Hypothalamus (tissue), 51 donors: ENCODE data around the gene DMRTB1.
A peak's percentile ranks its signal among the peaks of the same experiment; 100 is the strongest.

Source experiments
- DNase-seq, 51 donors: peaks; one replicate each; lab custom pipeline; 2025; lab: John Stamatoyannopoulos, UW

The DMRTB1 gene

DNA sequence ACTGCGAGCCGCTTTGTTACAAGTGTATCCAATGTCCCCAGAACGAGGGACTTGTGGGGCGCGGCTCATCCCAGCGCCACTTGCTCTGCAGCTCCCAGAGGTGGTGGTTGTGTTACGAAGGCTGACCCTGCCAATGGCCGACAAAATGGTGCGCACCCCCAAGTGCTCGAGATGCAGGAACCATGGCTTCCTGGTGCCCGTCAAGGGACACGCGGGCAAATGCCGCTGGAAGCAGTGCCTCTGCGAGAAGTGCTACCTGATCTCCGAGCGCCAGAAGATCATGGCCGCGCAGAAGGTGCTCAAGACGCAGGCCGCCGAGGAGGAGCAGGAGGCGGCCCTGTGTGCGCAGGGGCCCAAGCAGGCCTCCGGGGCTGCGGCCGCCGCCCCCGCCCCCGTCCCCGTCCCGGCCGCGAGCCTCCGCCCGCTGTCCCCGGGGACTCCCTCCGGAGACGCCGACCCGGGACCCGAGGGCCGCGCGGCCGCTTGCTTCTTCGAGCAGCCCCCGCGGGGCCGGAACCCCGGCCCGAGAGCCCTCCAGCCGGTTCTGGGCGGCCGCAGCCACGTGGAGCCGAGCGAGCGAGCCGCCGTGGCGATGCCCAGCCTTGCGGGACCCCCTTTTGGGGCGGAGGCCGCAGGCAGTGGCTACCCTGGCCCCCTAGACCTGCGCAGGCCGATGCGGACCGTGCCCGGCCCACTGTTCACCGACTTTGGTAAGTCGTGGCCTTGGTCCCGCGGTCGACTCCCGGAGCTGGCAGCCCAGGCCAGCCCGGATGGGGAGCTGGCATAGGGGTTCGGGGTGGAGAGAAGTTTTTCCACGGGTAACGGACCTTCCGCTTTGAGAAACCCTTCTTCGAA lies at the start of gene DMRTB1:
TSS of gene DMRTB1 (plus strand) at position 79 of the 855 bp plus-strand sequence. CDS start at position 134, 55 bp downstream.
- DNase-seq = no peak

- DNase-seq = no peak
Observed at GRCh38 chr1:53409695-53410094, 49.5 kb upstream of the DMRTB1 start.

GRCh38 chr1:53410100-53410541 lies 49.1 kb upstream of the DMRTB1 start:
- peak in 1 of 51 donors; percentile 6 for DNase-seq

DNA sequence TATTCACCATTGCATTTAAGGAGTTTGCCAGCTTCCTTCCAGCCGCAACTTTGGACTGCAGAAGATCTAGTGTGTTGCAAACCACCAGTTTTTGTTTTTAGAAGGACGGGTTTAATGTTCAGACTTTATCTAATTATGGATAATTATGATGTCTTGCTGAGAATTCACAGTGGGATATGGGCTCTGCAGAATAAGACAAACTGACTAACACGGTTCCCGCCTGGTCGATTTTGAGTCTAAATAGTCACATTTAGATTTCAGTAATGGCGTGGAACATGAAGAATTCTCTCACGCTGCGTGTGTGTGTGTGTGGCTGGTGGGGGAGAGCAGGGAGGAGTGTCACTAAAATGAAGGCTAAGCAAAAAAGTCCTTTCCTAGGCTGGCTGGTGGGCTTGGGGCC lies 48.5 kb upstream of the DMRTB1 start:
- DNase-seq = no peak

GRCh38 chr1:53411541-53412152 lies 47.6 kb upstream of the DMRTB1 start:
- DNase-seq = no peak

GRCh38 chr1:53412285-53413174 lies 46.7 kb upstream of the DMRTB1 start:
- no peak for DNase-seq

DNA sequence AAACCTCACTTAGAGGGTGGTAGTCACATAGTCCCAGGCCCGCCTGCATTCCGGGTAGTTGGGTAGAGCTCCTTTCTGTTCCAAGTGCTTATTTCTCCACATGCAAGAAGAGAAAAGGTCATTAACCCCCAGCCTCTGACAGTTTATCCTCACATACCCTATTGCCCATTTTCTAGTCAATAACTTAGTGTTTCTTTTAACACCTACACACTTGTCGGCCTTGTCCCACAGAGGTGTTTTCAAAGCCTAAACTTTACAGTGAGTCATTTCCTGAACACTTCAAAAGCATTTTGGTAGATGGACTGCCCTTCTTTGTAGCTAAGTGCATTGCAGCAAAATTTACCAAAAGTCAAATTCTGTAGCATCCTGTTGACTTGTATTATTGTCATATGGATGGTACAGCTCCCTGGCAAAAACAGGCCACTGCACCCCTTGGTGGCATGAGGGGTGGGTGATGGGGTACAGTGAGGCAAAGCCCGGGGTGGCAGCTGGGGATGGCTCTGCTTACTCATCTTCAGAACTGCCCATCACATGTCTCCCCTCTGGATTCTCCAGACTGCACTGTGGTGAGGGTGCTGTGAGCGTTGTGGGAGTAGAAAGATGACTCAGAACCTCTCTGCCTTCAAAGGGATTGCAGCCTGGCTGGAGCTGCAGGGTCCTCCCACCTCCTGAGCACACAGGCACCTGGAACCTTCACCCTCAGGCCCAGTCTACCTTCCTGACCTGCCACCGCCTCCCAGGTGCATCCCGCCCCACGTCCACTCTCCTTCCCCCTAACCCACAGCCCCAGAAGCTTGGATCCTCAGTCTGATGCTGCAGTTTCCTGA lies 45.8 kb upstream of the DMRTB1 start:
- DNase-seq = peak in 2 of 51 donors; percentile 12 to 29

- no peak for DNase-seq
Observed at GRCh38 chr1:53414632-53415031, 44.6 kb upstream of the DMRTB1 start.

- DNase-seq = no peak
Observed at GRCh38 chr1:53415432-53415831, 43.8 kb upstream of the DMRTB1 start.

- no peak for DNase-seq
Observed at GRCh38 chr1:53416269-53416813, 42.9 kb upstream of the DMRTB1 start.

DNA sequence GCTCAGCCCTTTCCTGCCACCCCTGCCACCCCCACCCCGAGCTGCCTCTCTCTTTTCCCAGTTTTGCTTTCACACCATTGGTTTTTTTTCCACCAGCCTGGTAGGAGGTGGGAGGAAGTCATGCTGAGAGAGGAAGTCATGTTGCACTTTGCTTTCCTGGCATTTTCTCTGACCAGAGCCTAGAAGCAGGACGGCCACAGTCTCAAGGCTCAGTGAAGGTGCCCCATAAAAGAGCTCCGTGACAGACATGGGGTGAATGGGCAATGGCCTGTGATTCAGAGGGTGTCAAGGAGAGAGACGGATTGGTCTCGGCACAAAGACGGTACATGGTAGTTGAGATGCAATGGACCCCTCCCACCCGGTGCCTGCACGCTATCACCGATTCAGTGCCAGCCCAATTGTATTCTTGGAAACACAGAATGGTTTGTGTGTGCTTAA lies 42.1 kb upstream of the DMRTB1 start:
- no peak for DNase-seq

GRCh38 chr1:53419034-53419433 lies 40.2 kb upstream of the DMRTB1 start:
- no peak for DNase-seq

DNA sequence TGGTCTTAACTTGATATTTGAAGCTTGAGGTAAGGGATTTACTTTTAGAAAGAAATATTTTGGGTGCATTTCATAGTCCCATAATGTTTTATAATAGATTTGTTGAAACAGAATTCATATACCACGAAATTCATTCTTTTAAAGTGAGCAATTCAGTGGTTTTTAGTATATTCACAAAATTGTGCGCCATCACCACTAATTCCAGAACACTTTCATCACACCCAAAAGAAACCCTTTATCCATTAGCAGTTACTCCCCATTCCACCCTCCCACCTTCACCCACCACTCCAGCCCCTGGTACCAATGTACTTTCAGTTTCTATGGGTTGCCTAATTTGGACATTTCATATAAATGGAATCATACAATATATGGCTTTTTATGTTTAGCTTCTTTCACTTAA lies 38.9 kb upstream of the DMRTB1 start:
- no peak for DNase-seq

- DNase-seq = no peak
Observed at GRCh38 chr1:53421208-53421607, 38.0 kb upstream of the DMRTB1 start.

DNA sequence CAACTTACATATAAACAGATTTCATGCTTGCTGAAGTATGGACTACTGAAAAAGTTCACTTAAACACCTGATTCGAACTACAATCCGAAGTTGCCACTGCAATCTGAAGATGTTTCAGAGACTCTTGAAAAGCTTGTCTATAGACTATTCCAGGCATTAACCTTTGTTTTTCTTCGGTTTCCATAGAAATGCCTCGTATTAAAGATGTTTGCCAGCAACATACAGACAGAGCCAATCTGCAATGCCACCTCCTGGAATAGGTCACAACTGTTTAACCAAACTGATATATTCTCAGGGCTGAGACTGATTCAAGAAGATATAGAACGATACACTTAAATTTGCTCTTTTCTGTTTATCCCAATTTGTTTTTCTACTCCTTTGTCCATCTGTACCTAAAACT lies 28.9 kb upstream of the DMRTB1 start:
- DNase-seq = no peak

GRCh38 chr1:53430779-53431178 lies 28.4 kb upstream of the DMRTB1 start:
- no peak for DNase-seq

GRCh38 chr1:53431244-53431643 lies 28.0 kb upstream of the DMRTB1 start:
- DNase-seq = no peak

- no peak for DNase-seq
Observed at GRCh38 chr1:53431805-53432565, 27.2 kb upstream of the DMRTB1 start.

GRCh38 chr1:53432611-53433010 lies 26.6 kb upstream of the DMRTB1 start:
- DNase-seq = no peak
